HG02852 (cell line): Measurements from ENCODE around the gene TAOK2.
"Not testable (repeated sequence)": the region's sequence is repeated elsewhere in the genome, so short reads cannot be mapped to it uniquely, and the experiment has no call there.

ENCODE experiments used
- ATAC-seq: cut with Tn5 transposase; IDR thresholded peaks from one replicate; pipeline ENCODE4 v1.9.1; 2021; ENCODE audit warnings: mild to moderate bottlenecking, moderate library complexity; ENCODE audit not compliant: unreplicated experiment

TAOK2 gene

GRCh38 chr16:29973384-29974246, at the start of gene TAOK2:
TSS of gene TAOK2 (plus strand) at chr16:29973868. CDS start at chr16:29977773, 3,905 bp downstream.
- peak; percentile 93 for ATAC-seq

GRCh38 chr16:29925105-29925756, 48.4 kb upstream of the TAOK2 start:
- ATAC-seq: no peak

GRCh38 chr16:29925781-29926710, 47.6 kb upstream of the TAOK2 start, which contains the start of gene KCTD13:
TSS of gene KCTD13 (minus strand) at chr16:29926226. CDS start at chr16:29926033, 193 bp downstream.
- peak; percentile 75 for ATAC-seq

- no peak for ATAC-seq
These were observed 47.0 kb upstream of the TAOK2 start for GRCh38 chr16:29926711-29927052.

- no peak for ATAC-seq
These were observed 46.4 kb upstream of the TAOK2 start for GRCh38 chr16:29927070-29927905.

GRCh38 chr16:29931750-29932149, 41.9 kb upstream of the TAOK2 start:
- ATAC-seq: not testable (repeated sequence)

GRCh38 chr16:29940656-29941055, 33.0 kb upstream of the TAOK2 start:
- ATAC-seq: no peak

GRCh38 chr16:29943846-29944799, 29.5 kb upstream of the TAOK2 start:
- ATAC-seq: no peak

GRCh38 chr16:29947897-29948296, 25.8 kb upstream of the TAOK2 start:
- no peak for ATAC-seq

- ATAC-seq: no peak
These were observed 22.7 kb upstream of the TAOK2 start for GRCh38 chr16:29950806-29951461.

- ATAC-seq: no peak
These were observed 21.9 kb upstream of the TAOK2 start for GRCh38 chr16:29951625-29952365.

- ATAC-seq: no peak
These were observed 14.9 kb upstream of the TAOK2 start for GRCh38 chr16:29958756-29959155.

- ATAC-seq: no peak
These were observed 14.4 kb upstream of the TAOK2 start for GRCh38 chr16:29959293-29959692.

- not testable (repeated sequence) for ATAC-seq
These were observed 13.8 kb upstream of the TAOK2 start for GRCh38 chr16:29959821-29960220.

- ATAC-seq: no peak
These were observed 12.6 kb upstream of the TAOK2 start for GRCh38 chr16:29961127-29961478.

GRCh38 chr16:29961479-29962343, 12.0 kb upstream of the TAOK2 start, which contains the start of gene TMEM219:
TSS of gene TMEM219 (plus strand) at chr16:29962079. CDS start at chr16:29963144, 1,065 bp downstream.
- peak; percentile 78 for ATAC-seq
